HS-5 (cell line): ENCODE data around the gene CFAP57.

ENCODE experiments used
- DNase-seq: peaks from one replicate; pipeline ENCODE4 v3.0.0-alpha.2; 2012; ENCODE audit warnings: low read depth

The CFAP57 gene

DNA sequence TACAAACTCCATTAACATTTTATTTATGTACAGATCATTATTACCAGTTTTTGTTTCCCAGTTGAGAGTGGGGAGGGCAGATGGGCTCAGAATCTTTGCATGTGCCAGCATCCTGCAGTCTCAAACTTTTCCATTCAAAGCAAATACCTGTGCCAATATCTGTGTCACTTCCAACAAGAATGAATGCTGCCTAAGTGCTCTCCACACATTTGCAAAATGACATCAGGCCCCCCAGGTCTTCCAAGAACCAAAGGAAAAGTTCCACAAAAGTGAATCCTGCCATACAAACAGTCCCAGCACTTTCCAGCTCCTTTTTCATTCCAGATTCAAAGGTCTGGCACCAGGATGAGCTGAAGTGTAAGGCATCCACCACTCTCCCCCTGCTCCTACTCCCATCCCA is 127.0 kb downstream of the CFAP57 start:
- DNase-seq: no peak

DNA sequence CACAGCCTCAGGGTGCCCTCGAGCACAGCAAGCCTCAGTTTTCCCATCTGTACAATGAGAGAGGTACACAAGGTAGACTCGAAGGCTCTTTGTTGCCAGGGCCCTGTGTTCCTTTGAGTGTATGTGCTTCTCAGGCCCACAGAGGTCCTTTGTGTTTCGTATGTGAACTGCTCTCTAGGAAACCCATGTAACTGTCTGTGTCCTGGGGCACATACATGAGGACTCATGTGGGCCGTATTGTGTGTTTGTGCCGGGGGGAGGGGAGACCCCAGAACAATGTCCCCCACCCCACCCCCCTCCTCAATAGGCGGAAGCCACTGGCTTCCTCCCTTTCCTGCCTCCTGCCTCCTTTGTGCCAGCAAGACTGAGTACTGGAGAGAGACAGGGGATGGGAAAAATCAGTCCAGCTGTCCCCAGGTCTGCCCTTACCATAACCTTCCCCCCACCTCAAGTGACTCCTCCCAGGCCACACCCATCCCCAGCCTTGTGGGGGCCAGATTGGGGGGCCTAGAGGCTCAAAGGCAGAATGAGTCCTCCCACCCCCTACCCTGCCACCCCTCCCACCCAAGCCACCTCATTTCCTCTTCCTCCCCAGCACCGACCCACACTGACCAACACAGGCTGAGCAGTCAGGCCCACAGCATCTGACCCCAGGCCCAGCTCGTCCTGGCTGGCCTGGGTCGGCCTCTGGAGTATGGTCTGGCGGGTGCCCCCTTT is 128.4 kb downstream of the CFAP57 start, which contains the start of gene TIE1:
Gene TIE1, plus strand, starts transcription at position 605 of the 717 bp plus-strand sequence. Its CDS starts 90 bp downstream, at position 695.
- no peak for DNase-seq

DNA sequence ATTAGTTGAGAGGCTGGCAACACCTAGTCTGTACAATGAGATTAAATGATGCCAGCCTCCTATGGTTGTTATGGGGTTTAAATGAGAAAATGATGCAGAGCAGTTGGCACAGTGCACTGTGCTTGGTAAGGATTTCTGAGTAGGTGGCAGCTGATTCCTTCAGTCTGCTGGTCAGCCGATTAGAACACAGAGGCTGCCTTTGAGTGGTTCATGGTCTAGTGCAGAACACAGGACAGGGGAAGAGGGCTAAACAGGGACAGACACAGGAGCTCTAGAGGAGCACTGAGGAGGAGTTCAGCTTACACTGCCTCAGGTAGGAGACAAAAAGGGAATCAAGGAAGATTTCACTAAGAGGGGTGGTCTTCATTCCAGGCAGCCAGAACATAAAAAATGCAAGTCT is 130.1 kb downstream of the CFAP57 start:
- no peak for DNase-seq

DNA sequence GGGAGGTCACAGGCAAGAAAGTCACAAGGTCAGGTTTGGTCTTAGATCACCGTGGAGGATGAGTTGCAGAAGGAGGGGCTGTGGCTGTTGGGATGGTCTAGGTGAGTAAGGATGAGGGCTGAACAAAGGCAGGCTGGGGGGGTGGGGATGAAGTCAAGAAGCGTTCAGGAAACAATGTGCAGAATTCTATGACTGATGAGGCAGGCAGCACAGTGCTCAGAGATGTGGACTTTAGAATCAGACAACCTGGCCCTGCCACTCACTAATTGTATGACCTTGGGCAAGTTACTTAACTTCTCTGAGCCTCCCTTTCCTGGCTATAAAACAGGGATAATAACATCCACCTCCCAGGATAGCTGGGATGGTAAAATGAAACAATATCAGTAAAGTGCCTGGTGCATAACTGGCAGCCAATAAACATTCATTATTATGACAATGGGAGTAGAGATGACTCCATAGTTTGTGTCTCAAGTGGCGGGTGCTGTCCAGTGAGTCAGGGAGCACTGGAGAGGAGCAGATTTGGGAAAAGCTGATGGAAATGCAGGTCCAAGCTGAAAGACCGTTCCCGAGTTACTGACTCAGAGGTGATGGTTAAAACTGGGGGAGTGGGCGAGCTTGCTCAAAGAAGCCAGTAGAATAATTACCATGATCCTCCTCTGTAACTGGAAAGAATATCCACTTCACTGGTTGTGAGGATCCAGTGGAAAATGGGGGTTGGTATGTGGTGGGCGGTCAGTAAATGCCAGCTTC is 130.8 kb downstream of the CFAP57 start:
- DNase-seq: no peak

DNA sequence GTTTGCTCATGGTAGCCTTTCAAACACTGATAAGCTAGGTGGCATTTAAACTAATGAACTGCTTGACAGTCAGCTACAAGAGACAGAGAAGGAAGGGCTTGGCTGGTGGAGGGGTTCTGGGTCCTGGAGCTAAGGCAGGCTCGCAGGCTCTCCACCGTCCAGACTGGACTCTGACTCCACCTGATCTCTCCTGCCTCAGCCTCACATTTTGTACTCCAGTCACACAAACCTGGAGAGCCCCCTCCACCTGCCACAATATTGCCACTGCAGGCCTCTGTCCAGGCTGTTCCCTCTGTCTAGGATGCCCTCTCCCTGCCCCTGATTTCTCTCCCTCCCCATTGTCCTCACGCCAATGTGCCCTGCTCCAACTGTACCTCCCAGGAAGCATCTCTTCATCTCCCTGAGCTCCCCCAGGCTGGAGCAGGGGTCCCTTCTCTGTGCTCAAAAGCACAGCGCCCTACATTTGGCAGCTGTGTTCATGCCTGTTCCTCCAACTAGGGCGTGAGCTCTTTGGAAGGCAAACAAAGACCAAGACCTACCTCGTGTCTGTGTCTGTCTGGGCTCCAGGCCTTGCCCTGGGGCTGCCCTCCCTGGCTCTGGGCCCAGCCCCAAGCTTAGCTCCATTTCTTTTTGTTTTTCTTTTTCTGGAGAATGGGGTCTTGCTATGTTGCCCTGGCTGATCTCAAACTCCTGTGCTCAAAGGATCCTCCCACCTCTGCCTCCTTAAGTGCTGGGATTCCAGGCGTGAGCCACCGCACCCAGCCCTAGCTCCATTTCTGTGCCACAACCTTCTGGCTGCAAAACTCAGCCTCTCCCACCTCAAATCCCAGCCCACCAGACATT is 131.6 kb downstream of the CFAP57 start:
- no peak for DNase-seq
